Measurements from ENCODE around the gene TMEM186.
"Not testable (repeated sequence)": the region's sequence is repeated elsewhere in the genome, so short reads cannot be mapped to it uniquely, and the experiment has no call there.

Gene TMEM186

DNA sequence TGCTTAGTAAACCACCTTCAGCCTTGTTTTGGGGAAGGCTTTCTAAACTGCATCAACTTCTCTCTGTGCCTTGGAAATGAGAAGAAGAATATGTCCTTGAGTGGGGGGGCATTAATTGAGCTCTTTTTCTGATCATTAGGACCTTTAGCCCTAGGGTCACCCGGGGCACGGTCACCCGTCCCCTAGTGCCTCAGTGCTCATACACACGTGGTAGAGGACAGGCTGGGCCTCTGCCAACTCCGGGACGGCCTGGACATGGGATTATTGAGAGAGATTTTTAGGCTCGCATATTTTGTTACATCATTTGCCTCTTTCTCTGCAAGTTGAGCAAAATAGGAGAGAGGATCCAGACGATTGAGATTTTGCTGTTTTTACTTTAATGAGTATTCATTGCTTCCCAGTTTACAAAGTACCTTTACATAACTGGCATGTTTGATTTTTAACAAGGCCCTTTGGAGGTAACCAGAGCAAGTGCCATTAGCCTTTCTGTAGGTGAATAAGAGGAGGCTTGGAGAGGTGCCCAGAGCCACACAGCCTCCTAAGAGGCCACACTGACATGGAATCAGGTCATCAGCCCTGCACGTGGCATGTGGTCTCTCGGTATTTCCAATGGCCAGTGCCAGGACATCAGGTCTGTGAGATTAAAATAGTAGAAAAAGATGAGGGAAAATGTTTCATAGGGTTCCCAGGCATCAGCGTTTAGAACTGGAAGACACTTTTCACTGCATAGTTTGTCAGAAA, 11.3 kb upstream of the TMEM186 start:
- DNase-seq = no peak

- no peak for DNase-seq
Observed at GRCh38 chr16:8808009-8808408, 10.6 kb upstream of the TMEM186 start.

- no peak for DNase-seq
Observed at GRCh38 chr16:8807189-8807588, 9.8 kb upstream of the TMEM186 start.

GRCh38 chr16:8806272-8806983, 9.0 kb upstream of the TMEM186 start:
- DNase-seq = no peak

DNA sequence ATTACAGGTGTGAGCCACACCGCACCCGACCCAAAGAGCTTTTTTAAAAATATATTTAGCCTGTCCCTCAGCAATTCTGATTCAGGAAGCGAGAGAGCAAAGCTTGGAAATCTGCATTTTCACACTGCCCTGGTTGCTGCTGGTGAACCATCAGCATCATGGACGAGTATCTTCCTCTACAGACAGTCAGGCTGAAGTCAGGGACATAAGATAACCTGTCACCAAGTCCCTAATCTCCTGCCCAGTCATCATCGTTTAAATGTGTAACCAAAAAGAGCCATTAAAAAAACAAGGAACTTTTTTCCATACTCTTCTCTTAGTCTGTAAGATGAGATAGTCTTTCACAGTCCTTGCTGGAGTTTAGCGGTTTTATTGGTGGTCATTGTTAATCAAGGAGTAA, 6.9 kb upstream of the TMEM186 start:
- no peak for DNase-seq

DNA sequence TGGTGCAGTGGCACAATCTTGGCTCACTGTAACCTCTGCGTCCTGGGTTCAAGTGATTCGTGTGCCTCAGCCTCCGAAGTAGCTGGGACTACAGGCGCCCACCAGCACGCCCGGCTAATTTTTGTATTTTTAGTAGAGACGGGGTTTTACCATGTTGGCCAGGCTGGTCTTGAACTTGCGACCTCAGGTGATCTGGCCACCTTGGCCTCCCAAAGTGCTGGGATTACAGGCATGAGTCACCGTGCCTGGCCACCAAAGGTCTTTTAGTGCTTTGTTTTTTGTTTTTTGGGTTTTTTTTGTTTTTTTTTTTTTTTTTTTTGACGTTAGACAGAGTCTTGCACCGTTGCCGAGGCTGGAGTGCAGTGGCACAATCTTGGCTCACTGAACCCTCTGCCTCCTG, 6.3 kb upstream of the TMEM186 start:
- not testable (repeated sequence) for DNase-seq

- no peak for DNase-seq
Observed at GRCh38 chr16:8801701-8802100, 4.3 kb upstream of the TMEM186 start.

- no peak for DNase-seq
Observed at GRCh38 chr16:8798535-8799157, 1.2 kb upstream of the TMEM186 start.

DNA sequence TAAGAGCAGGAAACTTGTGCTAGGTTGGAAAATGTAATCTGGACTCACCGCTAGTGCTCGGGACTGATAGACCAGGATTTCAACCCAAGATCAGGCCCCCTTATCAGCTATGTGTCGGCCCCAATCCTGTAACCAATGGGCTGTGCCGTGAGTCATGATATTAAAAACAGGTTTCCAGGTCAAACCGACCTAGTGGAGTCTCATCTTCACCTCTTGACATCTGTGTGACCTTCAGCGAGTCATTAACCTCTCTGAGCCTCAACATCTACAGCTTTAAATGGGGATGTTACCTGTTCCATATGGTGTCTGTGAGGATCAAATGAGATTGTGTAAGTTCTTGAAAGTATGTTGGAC, 712 bp upstream of the TMEM186 start:
- no peak for DNase-seq

DNA sequence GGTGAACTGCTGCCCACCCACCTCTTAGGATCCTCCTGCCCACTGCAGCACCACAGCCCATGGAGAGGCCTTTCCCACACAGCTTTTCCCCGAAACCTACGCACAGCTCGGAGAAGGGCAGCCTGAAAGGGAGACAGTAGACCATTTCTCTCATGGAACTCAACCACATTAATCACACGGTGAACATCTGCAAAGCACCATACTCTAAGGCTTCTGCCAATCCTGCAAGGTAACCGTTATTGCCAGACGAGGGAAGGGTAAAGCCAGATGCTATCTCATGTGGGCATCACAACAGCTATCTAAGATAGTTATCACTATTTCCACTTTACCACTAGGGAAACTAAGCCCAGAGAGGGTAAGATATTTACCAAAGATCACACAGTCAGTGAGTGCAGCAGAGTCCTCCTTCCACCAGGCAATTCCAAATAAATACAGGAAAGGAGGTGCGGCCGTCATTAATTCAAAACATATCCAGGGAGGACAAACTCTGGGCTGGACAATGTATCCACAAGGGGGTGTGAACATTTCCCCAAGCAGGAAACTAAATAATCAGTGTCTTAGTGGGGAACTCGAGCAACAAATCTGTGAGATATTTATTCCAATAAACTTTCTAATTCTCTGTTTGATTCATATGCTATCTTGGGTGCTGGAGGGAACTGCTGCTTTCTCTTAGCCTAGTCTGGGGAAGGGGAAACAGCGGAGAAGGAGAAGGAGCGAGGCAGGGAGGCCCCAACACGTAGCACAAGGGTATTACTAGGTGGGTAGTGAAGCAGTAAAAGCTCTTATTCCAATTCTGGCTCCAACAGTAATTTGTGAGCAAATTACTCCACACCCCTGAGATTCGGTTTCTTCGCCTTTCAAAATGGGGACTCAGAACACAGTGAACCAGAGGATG, 723 bp downstream of the TMEM186 start:
- no peak for DNase-seq

GRCh38 chr16:8795818-8796217, 1.6 kb downstream of the TMEM186 start:
- DNase-seq = no peak

DNA sequence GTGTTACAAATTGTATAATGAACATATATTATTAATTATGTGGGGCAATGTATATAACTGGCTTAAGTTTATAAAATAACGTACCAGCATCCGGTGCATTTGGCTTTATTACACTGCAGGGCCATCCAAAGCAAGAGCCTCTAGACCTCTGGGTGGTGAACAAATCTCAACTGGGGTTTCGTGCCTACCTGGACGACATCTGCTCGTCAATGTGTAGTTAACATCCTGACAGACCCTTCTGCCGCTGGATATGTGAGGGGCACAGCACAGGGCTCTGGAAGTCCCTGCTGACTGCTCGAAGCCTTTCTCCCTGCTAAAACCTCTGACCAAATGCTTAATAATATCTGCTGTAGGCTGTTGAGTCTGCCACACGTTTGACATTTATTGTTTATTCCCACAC, 2.3 kb downstream of the TMEM186 start:
- DNase-seq = no peak

GRCh38 chr16:8788578-8789172, 8.8 kb downstream of the TMEM186 start:
- no peak for DNase-seq

DNA sequence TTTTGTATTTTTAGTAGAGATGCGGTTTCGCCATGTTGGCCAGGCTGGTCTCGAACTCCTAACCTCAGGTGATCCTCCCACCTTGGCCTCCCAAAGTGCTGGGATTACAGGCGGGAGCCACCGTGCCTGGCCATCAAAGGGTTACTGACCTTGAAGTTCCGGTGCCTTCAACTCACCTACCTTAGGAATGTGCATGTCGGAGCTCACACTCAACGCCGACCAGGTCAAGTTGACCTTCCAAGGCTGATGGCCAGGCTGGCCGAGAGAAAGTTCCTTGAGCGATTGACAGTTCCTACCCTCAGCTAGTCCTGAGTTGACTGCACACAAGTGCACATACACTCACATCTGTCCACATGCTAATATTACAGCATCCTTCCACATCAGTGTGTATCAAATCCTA, 11.1 kb downstream of the TMEM186 start:
- not testable (repeated sequence) for DNase-seq

GRCh38 chr16:8785408-8785807, 12.0 kb downstream of the TMEM186 start:
- no peak for DNase-seq

GRCh38 chr16:8782673-8783072, 14.8 kb downstream of the TMEM186 start:
- DNase-seq = no peak

DNA sequence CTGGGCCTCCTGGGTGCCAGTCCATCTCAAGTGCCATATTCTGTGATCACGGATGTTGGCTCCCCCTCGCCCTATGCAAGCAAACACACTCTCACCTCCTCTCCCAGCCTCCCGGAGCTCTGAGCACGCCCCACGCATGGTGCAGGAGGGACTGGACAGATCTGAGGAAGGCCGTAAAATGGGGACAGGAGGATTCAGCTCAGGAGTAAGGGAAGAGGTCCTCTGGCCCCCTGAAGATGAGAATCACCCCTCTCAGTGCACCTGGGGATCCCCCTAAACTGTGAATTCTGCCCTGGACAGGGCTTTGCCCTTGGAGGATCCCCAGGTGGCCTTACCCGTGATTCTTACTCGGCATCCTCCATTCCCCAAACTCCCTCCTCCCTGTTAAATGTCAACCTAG, 15.6 kb downstream of the TMEM186 start:
- DNase-seq = no peak

DNA sequence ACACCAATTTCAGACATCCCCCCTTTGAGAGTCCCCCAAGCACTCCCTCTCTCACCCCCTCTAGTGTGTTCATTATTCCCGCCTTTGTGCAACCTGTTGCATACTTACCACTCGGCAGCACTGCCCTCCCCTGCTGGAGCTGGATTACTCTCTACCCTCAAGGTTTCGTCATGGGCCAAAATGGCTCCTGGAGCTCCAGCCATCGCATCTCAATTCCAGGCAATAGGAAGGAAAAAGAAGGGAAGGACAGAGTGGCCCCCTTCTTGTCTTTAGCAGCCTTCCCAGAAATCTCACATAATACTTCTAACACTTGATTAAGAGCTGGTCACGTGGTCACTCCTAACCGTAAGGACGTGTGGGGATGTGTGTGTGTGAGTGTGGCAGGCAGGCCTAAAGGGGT, 20.2 kb downstream of the TMEM186 start:
- no peak for DNase-seq

DNA sequence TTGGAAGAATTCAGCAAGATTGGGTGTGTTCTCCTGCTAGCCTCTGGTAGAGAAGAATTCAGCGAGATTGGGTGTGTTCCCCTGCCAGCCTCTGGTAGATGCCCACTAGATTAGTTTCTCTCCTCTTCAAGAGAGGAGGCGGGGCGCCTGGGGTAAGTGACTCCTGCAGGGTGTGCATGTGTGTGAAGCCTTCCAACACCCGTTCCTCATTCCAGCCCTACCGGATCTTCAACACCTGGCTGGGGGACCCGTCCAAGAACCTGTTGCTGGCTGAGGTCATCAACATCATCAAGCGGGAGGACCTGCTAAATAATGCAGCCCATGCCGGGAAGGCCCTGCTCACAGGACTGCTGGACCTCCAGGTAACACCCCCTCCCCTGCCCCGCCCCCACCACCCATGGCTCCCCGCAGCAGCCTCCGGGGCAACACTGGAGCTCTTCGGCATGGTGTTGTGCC, 21.3 kb downstream of the TMEM186 start:
- no peak for DNase-seq

DNA sequence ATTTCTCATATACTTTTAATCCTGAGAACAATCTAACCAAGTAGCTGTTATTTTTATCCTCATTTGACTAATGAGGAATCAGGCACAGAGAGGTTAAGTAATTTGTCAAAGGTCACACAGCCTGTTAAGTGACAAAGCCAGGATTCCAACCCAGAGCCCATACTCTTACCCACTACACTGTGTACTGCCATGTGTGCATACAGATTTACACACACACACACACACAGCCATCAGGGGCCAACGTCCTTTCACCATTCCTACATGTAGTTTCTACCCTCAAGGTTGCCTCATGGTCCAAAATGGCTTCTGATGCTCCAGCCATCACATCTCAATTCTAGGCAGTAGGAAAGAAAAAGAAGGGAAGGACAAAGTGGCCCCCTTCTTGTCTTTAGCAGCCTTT, 22.1 kb downstream of the TMEM186 start:
- no peak for DNase-seq

GRCh38 chr16:8774208-8774607, 23.2 kb downstream of the TMEM186 start:
- DNase-seq = no peak

GRCh38 chr16:8773537-8773936, 23.9 kb downstream of the TMEM186 start:
- DNase-seq = no peak

GRCh38 chr16:8768692-8769091, 28.7 kb downstream of the TMEM186 start:
- no peak for DNase-seq
